ENCODE measurements around the gene MAP4K3. TPM values are rescaled to one million over a fixed set of nuclear protein-coding genes. Genes with fewer than 3 reads are reported as not detected.

Gene MAP4K3
- total RNA-seq, 2 experiments from 2014 or later, result 8.6 to 12.3 TPM

DNA sequence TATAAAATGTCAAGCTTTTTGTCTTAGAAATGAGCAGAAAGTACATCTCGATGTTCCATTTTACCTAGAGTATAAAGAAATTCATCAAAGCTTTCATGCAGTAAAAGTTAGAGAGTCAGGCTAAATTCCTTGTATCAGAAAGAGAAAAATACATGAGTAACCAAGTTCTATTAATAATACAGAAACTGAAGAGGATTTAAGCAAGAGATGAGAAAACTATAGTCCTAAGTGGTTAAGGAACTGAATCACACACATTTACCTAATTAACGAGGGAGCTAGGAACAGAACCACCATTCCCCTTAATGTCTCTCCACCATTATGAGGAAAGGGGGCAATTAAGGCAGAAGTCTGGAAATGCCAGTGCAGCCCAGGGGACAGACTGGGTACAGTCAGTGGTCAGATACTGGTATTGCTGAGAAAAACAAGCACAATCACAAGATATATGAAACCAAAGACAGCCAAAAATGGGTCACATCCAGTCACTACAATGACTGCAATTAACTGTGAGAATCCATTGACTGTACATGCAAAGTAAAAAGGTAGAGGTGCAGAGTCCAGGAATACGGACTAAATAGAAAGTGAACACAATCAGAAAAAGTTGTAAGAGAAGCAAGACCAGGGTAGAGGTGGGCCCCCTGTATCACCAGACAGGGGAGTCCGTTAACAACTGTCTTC, 23.9 kb downstream of the MAP4K3 start:
- peaks cover 16% of the 10 kb centered on the region for H3K4me1 Mint-ChIP-seq
- H3K36me3 Mint-ChIP-seq (ENCODE audit: low read depth), result no peaks in the 10 kb centered on the region
- ChIA-PET CTCF (no interaction called here), POLR2A (interaction anchor here (0.6 kb wide), 1 partner anchor 23 kb away, joined by 3 read pairs; no protein-coding TSS in a partner anchor)
- DNase-seq, result no peak
- no peak overlapping the region for H3K4me3 Mint-ChIP-seq
- H3K27ac Mint-ChIP-seq, result no peak overlapping the region
- no peaks in the 10 kb centered on the region for H3K27me3 Mint-ChIP-seq
- H3K9me3 Mint-ChIP-seq, result no peaks in the 10 kb centered on the region

- Mint-ChIP-seq H3K27me3 (no peaks in the 10 kb centered on the region), H3K9me3 (no peaks in the 10 kb centered on the region), H3K36me3 (ENCODE audit: low read depth) (no peaks in the 10 kb centered on the region), H3K4me3 (no peak overlapping the region), H3K4me1 (peaks cover 19% of the 10 kb centered on the region), H3K27ac (no peak overlapping the region)
- POLR2A ChIA-PET, result interaction anchor here (1.0 kb wide), 1 partner anchor 30 kb away, joined by 3 read pairs; no protein-coding TSS in a partner anchor
- CTCF ChIA-PET, result no interaction called here
- DNase-seq, result no peak
Observed at GRCh38 chr2:39411181-39411944, 25.7 kb downstream of the MAP4K3 start.

GRCh38 chr2:39409697-39410389, 27.2 kb downstream of the MAP4K3 start:
- Mint-ChIP-seq H3K4me3 (no peak overlapping the region), H3K4me1 (peaks cover 19% of the 10 kb centered on the region), H3K27me3 (no peaks in the 10 kb centered on the region), H3K36me3 (ENCODE audit: low read depth) (no peaks in the 10 kb centered on the region), H3K27ac (no peak overlapping the region), H3K9me3 (no peaks in the 10 kb centered on the region)
- POLR2A ChIA-PET, result no interaction called here
- CTCF ChIA-PET, result no interaction called here
- no peak for DNase-seq

GRCh38 chr2:39408351-39409136, 28.5 kb downstream of the MAP4K3 start:
- ChIA-PET POLR2A (no interaction called here), CTCF (no interaction called here)
- Mint-ChIP-seq H3K27me3 (no peaks in the 10 kb centered on the region), H3K9me3 (no peaks in the 10 kb centered on the region), H3K27ac (no peak overlapping the region), H3K36me3 (ENCODE audit: low read depth) (no peaks in the 10 kb centered on the region), H3K4me3 (no peak overlapping the region), H3K4me1 (peaks cover 19% of the 10 kb centered on the region)
- no peak for DNase-seq

- Mint-ChIP-seq H3K27ac (no peak overlapping the region), H3K4me1 (peaks cover 15% of the 10 kb centered on the region), H3K27me3 (no peaks in the 10 kb centered on the region), H3K4me3 (no peak overlapping the region), H3K36me3 (ENCODE audit: low read depth) (no peaks in the 10 kb centered on the region), H3K9me3 (no peaks in the 10 kb centered on the region)
- CTCF ChIA-PET, result no interaction called here
- no peak for DNase-seq
- POLR2A ChIA-PET, result no interaction called here
Observed at GRCh38 chr2:39407516-39408296, 29.4 kb downstream of the MAP4K3 start.

DNA sequence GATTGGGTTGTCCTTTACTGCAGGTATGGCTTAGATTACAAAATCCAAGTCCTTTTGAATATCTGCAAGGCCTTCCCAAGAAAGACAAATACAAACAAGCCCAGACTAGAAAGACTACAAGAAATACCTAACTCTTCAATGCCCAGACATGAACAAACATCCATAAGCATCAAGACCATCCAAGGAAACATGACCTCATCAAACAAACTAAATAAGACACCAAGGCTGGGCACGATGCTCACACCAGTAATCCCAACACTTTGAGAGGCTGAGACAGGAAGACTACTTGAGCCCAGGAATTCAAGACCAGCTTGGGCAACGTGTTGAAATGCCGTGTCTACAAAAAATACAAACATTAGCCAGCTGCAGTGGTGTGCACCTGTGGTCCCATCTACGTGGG, 31.7 kb downstream of the MAP4K3 start:
- Mint-ChIP-seq H3K27me3 (no peaks in the 10 kb centered on the region), H3K4me3 (no peak overlapping the region), H3K27ac (no peak overlapping the region), H3K9me3 (no peaks in the 10 kb centered on the region), H3K36me3 (ENCODE audit: low read depth) (no peaks in the 10 kb centered on the region), H3K4me1 (peaks cover 18% of the 10 kb centered on the region)
- ChIA-PET CTCF (no interaction called here), POLR2A (no interaction called here)
- no peak for DNase-seq

DNA sequence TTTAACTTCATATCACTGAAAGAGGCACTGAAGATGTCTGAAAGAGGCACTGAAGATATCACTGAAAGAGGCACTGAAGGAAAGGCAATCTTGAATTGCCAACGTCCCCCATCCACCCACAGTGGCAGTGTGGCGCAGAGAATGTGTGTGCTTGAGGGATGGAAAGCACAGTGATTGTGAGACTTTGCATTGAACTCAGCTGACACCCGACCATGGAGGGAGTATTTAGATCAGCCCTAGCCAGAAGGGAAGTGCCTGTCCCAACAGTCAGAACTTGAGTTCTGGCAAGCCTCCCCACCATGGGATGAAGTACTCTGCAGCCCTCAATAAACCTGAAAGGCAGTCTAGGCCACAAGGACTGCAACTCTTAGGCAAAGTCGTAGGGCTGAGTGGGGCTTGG, 33.8 kb downstream of the MAP4K3 start:
- no peak overlapping the region for H3K4me3 Mint-ChIP-seq
- H3K9me3 Mint-ChIP-seq, result no peaks in the 10 kb centered on the region
- peaks cover 11% of the 10 kb centered on the region for H3K4me1 Mint-ChIP-seq
- no peaks in the 10 kb centered on the region for H3K36me3 Mint-ChIP-seq (ENCODE audit: low read depth)
- H3K27me3 Mint-ChIP-seq, result no peaks in the 10 kb centered on the region
- ChIA-PET POLR2A (no interaction called here), CTCF (no interaction called here)
- no peak overlapping the region for H3K27ac Mint-ChIP-seq
- no peak for DNase-seq

- ChIA-PET POLR2A (interaction anchor here (1.4 kb wide), 1 partner anchor 36 kb away, joined by 4 read pairs; no protein-coding TSS in a partner anchor), CTCF (no interaction called here)
- no peaks in the 10 kb centered on the region for H3K27me3 Mint-ChIP-seq
- no peaks in the 10 kb centered on the region for H3K36me3 Mint-ChIP-seq (ENCODE audit: low read depth)
- no peak overlapping the region for H3K27ac Mint-ChIP-seq
- no peak overlapping the region for H3K4me3 Mint-ChIP-seq
- no peaks in the 10 kb centered on the region for H3K9me3 Mint-ChIP-seq
- peaks cover 8% of the 10 kb centered on the region for H3K4me1 Mint-ChIP-seq
- DNase-seq, result no peak
Observed at GRCh38 chr2:39401319-39401718, 35.8 kb downstream of the MAP4K3 start.

DNA sequence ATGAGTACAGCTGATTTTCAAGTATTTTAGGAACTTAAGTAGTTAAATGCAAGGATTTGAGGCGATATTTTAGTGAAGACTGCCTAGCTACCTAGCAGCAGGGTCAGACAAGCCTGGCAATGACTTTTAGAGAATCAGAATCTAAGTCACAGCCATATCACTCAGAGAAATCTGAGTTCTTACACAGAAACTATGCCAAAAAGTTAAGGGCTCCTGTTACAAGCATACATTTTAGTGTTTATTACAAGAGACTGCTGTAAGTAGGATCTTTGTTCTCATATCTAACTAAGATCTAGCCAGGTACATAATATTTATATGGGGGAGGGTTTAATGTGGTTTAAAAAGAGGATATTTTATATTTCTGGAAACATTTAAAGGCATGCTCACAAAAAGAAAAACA, 37.5 kb downstream of the MAP4K3 start:
- POLR2A ChIA-PET, result no interaction called here
- no peak overlapping the region for H3K27ac Mint-ChIP-seq
- H3K4me1 Mint-ChIP-seq, result peaks cover 8% of the 10 kb centered on the region
- no peaks in the 10 kb centered on the region for H3K9me3 Mint-ChIP-seq
- DNase-seq, result no peak
- H3K4me3 Mint-ChIP-seq, result no peak overlapping the region
- H3K27me3 Mint-ChIP-seq, result no peaks in the 10 kb centered on the region
- H3K36me3 Mint-ChIP-seq (ENCODE audit: low read depth), result no peaks in the 10 kb centered on the region
- CTCF ChIA-PET, result no interaction called here

- Mint-ChIP-seq H3K9me3 (no peaks in the 10 kb centered on the region), H3K36me3 (ENCODE audit: low read depth) (no peaks in the 10 kb centered on the region), H3K4me3 (no peak overlapping the region), H3K4me1 (no peaks in the 10 kb centered on the region), H3K27ac (no peak overlapping the region), H3K27me3 (no peaks in the 10 kb centered on the region)
- POLR2A ChIA-PET, result no interaction called here
- no peak for DNase-seq
- CTCF ChIA-PET, result no interaction called here
Observed at GRCh38 chr2:39395313-39395712, 41.8 kb downstream of the MAP4K3 start.

DNA sequence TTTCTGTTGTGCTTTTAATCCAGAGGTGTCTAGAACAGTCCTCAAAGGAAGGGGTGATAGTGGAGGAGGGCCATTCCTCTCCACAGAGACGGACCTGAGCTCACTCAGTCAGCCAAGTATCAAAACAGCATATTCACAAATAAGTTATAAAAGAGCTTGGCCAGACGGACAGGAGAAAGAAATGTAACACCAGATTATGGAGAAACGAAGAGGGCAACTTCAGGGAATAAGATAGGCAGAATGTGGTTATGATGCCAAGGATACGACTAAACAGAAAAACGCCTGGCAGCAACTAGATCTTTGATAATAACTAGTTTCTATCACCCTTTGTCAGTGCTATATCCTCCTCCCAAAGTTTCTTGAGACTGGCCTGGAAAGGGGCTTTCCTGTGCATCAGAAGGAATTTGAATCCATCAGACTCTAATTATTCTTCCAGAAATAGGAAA, 42.5 kb downstream of the MAP4K3 start:
- Mint-ChIP-seq H3K36me3 (ENCODE audit: low read depth) (no peaks in the 10 kb centered on the region), H3K9me3 (no peaks in the 10 kb centered on the region), H3K27ac (no peak overlapping the region), H3K4me3 (no peak overlapping the region), H3K4me1 (no peaks in the 10 kb centered on the region), H3K27me3 (no peaks in the 10 kb centered on the region)
- ChIA-PET POLR2A (no interaction called here), CTCF (no interaction called here)
- DNase-seq, result no peak

GRCh38 chr2:39392672-39393071, 44.4 kb downstream of the MAP4K3 start:
- DNase-seq, result no peak
- H3K4me3 Mint-ChIP-seq, result no peak overlapping the region
- CTCF ChIA-PET, result no interaction called here
- POLR2A ChIA-PET, result no interaction called here
- H3K4me1 Mint-ChIP-seq, result no peaks in the 10 kb centered on the region
- H3K27ac Mint-ChIP-seq, result no peak overlapping the region
- no peaks in the 10 kb centered on the region for H3K27me3 Mint-ChIP-seq
- no peaks in the 10 kb centered on the region for H3K9me3 Mint-ChIP-seq
- H3K36me3 Mint-ChIP-seq (ENCODE audit: low read depth), result no peaks in the 10 kb centered on the region

Measured in activated CD4-positive, alpha-beta memory T cell treated with anti-CD3 and anti-CD28 coated beads, Interleukin-2, amount 10 ng/mL, durations not matched to agents 7 days and 5 days (primary cell).